Activated T-helper 1 cell treated with anti-CD3 and anti-CD28 coated beads, Interleukin-12 subunit alpha, Interleukin-12 subunit beta, Interleukin-2, Interleukin-4 antibody, amounts not matched to agents 30 ng/mL and 10 ng/mL and 1 ng/mL, durations not matched to agents 14 hours and 24 hours and 36 hours (primary cell): ENCODE measurements around the gene OR2S2. TPM values are rescaled to one million over a fixed set of nuclear protein-coding genes. Genes with fewer than 3 reads are reported as not detected.

Experiments used
- DNase-seq: peaks from one replicate; pipeline ENCODE4 v3.0.0; 2021; ENCODE audit warnings: low spot score
- H3K27ac Mint-ChIP-seq: one replicate; pipeline ENCODE4 v1.8.0; 2021; ENCODE audit warnings: mild to moderate bottlenecking, mixed read lengths
- H3K27me3 Mint-ChIP-seq: one replicate; pipeline ENCODE4 v1.8.0; 2022; ENCODE audit warnings: mild to moderate bottlenecking, moderate library complexity, mixed read lengths; ENCODE audit not compliant: insufficient read depth
- H3K36me3 Mint-ChIP-seq: one replicate; pipeline ENCODE4 v1.8.0; 2021; ENCODE audit warnings: low read depth, mixed read lengths
- H3K4me1 Mint-ChIP-seq: one replicate; pipeline ENCODE4 v1.8.0; 2021; ENCODE audit warnings: low read depth, mixed read lengths
- H3K4me3 Mint-ChIP-seq: one replicate; pipeline ENCODE4 v1.8.0; 2021; ENCODE audit warnings: mild to moderate bottlenecking, moderate library complexity, mixed read lengths
- H3K9me3 Mint-ChIP-seq: one replicate; pipeline ENCODE4 v1.8.0; 2021; ENCODE audit warnings: mixed read lengths
- intact Hi-C: fragments of 100-400 bp; cut with micrococcal nuclease; formaldehyde crosslinking; loops from one replicate; pipeline ENCODE4 v1.15.1; 2024
- total RNA-seq: library from RNA; stranded (reverse); gene quantifications from 2 replicates; pipeline ENCODE4 v1.2.3, GENCODE V29; 2022

OR2S2 gene
- total RNA-seq, 1 donor from 2014 or later: not detected

DNA sequence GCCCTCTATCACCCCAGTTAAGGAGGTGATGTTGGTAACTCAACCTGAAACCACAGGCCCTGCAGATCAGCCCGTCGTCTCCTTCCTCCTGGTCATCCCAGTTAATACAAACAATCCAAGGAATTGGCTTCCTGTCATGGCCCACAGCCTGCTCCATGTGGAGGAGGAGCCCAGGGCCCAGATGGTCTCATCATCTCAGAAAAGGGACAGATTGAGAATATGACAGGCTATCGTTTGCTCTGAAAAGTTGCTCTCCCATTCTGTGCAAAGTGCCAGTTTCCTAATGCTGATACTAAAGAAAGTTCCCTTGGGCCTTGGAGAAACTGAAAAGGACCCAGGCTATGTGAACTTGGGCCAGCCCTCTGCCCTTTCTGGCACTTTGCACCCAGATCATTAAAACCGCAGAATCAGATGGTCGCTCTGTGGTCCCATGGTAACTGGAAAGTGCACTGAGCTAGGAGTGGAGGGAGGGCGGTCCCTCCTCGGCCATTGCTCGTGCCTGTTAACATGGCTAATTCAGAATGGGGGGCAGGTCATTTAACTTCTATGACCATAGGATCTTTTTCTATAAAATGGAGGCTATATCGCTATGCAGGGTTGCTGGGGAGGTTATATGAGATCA is 49.3 kb downstream of the OR2S2 start:
- Mint-ChIP-seq H3K4me3 (no peak overlapping the region), H3K27me3 (peaks cover 2% of the 10 kb centered on the region), H3K36me3 (no peaks in the 10 kb centered on the region), H3K27ac (no peak overlapping the region), H3K9me3 (no peaks in the 10 kb centered on the region), H3K4me1 (peaks cover 32% of the 10 kb centered on the region)
- no peak for DNase-seq
- intact Hi-C loops: no loop called here

DNA sequence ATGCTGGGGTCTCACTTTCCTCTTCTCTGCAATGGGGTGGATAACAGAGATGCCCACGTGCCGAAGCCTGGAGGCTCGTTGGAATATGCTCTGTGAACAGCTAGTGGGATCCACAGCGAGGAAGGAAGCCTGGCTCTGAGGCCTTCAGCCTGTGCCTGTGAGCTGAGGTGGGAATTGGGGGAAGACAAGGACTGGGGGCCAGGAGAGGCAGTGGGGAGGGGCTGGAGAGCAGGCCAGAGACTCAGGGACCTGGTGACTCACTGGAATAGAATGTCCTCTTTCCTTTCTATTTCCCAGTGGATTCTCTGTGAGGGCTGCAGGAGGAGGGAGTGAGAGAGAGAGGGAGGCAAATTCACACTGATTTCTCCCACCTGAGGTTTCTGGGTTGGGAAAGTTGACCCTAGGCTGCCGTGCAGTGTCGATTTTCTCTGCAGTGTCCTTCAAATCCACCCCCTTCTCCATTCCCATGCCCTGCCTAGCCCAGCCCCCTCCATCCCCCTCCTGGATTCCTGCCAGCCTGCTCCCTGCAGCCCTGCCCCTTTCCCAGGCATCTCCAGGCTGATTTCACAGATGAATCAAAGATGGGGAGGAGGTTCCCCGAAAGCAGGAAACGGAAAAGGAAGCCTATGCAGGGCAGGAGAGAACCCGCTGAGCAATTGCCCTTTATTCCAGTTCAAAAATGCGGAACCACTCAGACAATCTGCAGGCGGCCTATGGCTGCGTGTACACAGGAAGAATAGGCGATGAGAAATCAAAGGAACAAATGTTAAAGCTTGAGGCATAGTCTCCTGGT is 50.0 kb downstream of the OR2S2 start:
- Mint-ChIP-seq H3K4me1 (peaks cover 32% of the 10 kb centered on the region), H3K27me3 (peaks cover 2% of the 10 kb centered on the region), H3K27ac (no peak overlapping the region), H3K4me3 (no peak overlapping the region), H3K9me3 (no peaks in the 10 kb centered on the region), H3K36me3 (no peaks in the 10 kb centered on the region)
- intact Hi-C loops: no loop called here
- no peak for DNase-seq

Other genes with a start within 250 kb of the OR2S2 start
- 229 and 230 TPM in 2 replicates for gene TLN1, start 226.0 kb downstream of the OR2S2 start, total RNA-seq
- 32.1 and 32.6 TPM in 2 replicates for gene CREB3, start 225.5 kb downstream of the OR2S2 start, total RNA-seq
- gene GBA2, start 208.9 kb downstream of the OR2S2 start, total RNA-seq: 54.7 and 58.4 TPM in 2 replicates
- gene RGP1, start 208.9 kb downstream of the OR2S2 start, total RNA-seq: 18.4 and 18.9 TPM in 2 replicates
- not detected in 2 replicates for gene MSMP, start 203.9 kb downstream of the OR2S2 start, total RNA-seq
- gene NPR2, start 166.6 kb downstream of the OR2S2 start, total RNA-seq: 9.3 and 10.4 TPM in 2 replicates
- gene SPAG8, start 145.9 kb downstream of the OR2S2 start, total RNA-seq: 0.66 and 1.0 TPM in 2 replicates
- gene HINT2, start 143.1 kb downstream of the OR2S2 start, total RNA-seq: 47.5 and 55.3 TPM in 2 replicates
- not detected in 2 replicates for gene FAM221B, start 129.4 kb downstream of the OR2S2 start, total RNA-seq
- 1.7 and 1.9 TPM in 2 replicates for gene TMEM8B, start 128.9 kb downstream of the OR2S2 start, total RNA-seq
- gene OR13J1, start 87.8 kb downstream of the OR2S2 start, total RNA-seq: not detected in 2 replicates
- gene HRCT1, start 52.0 kb downstream of the OR2S2 start, total RNA-seq: not detected in 2 replicates
- gene SPAAR, start 48.7 kb downstream of the OR2S2 start, total RNA-seq: not detected in 2 replicates
- gene RECK, start 78.8 kb upstream of the OR2S2 start, total RNA-seq: 3.8 and 4.4 TPM in 2 replicates
- gene GLIPR2, start 178.6 kb upstream of the OR2S2 start, total RNA-seq: 26.3 and 27.5 TPM in 2 replicates
- gene CCIN, start 211.2 kb upstream of the OR2S2 start, total RNA-seq: not detected in 2 replicates
- gene CLTA, start 232.8 kb upstream of the OR2S2 start, total RNA-seq: 175 and 182 TPM in 2 replicates